EL (cell line): ENCODE results near the gene CACNA1D.

Experiments used
- DNase-seq: peaks from one replicate; pipeline ENCODE4 v3.0.0-alpha.2; 2016

The CACNA1D gene

GRCh38 chr3:53583161-53583690 lies 88.8 kb downstream of the CACNA1D start:
- DNase-seq = no peak

- DNase-seq = no peak
Observed at GRCh38 chr3:53585049-53585448, 90.6 kb downstream of the CACNA1D start.

- DNase-seq = no peak
Observed at GRCh38 chr3:53585627-53586026, 91.2 kb downstream of the CACNA1D start.

- DNase-seq = no peak
Observed at GRCh38 chr3:53588122-53588521, 93.7 kb downstream of the CACNA1D start.

- DNase-seq = no peak
Observed at GRCh38 chr3:53589201-53589600, 94.8 kb downstream of the CACNA1D start.

GRCh38 chr3:53589806-53590205 lies 95.4 kb downstream of the CACNA1D start:
- DNase-seq = no peak

GRCh38 chr3:53590606-53591005 lies 96.2 kb downstream of the CACNA1D start:
- DNase-seq = no peak

GRCh38 chr3:53591646-53592045 lies 97.2 kb downstream of the CACNA1D start:
- no peak for DNase-seq

- DNase-seq = no peak
Observed at GRCh38 chr3:53592862-53593261, 98.5 kb downstream of the CACNA1D start.

- DNase-seq = no peak
Observed at GRCh38 chr3:53593611-53594010, 99.2 kb downstream of the CACNA1D start.

GRCh38 chr3:53594276-53594675 lies 99.9 kb downstream of the CACNA1D start:
- no peak for DNase-seq

- no peak for DNase-seq
Observed at GRCh38 chr3:53595660-53596059, 101.2 kb downstream of the CACNA1D start.

GRCh38 chr3:53597136-53597915 lies 102.9 kb downstream of the CACNA1D start:
- no peak for DNase-seq

GRCh38 chr3:53599771-53600170 lies 105.4 kb downstream of the CACNA1D start:
- no peak for DNase-seq

GRCh38 chr3:53602866-53603265 lies 108.5 kb downstream of the CACNA1D start:
- no peak for DNase-seq

GRCh38 chr3:53604232-53604631 lies 109.8 kb downstream of the CACNA1D start:
- DNase-seq = no peak

- DNase-seq = no peak
Observed at GRCh38 chr3:53606793-53607192, 112.4 kb downstream of the CACNA1D start.

GRCh38 chr3:53612508-53612907 lies 118.1 kb downstream of the CACNA1D start:
- no peak for DNase-seq

GRCh38 chr3:53613125-53613524 lies 118.7 kb downstream of the CACNA1D start:
- no peak for DNase-seq

GRCh38 chr3:53614307-53614706 lies 119.9 kb downstream of the CACNA1D start:
- no peak for DNase-seq

GRCh38 chr3:53616321-53616720 lies 121.9 kb downstream of the CACNA1D start:
- no peak for DNase-seq

- no peak for DNase-seq
Observed at GRCh38 chr3:53616971-53617892, 122.8 kb downstream of the CACNA1D start.

GRCh38 chr3:53617893-53618523 lies 123.6 kb downstream of the CACNA1D start:
- no peak for DNase-seq
